ENCODE measurements around the gene PHF2. TPM values are rescaled to one million over a fixed set of nuclear protein-coding genes. Genes with fewer than 3 reads are reported as not detected.

The PHF2 gene
- total RNA-seq, 1 donor from 2014 or later, result 27.7 TPM

- TF ChIP-seq CTCF (IDR thresholded peaks at IDR 0.05) (no peak), POLR2AphosphoS5 (IDR thresholded peaks at IDR 0.05; ENCODE audit: insufficient read depth in 1 of 2, low read depth in 1 of 2) (no peak), POLR2A (IDR thresholded peaks at IDR 0.05) (no peak)
- peak overlapping the region; percentile 92 for H3K27ac ChIP-seq
- H3K9me3 ChIP-seq, result no peaks in the 10 kb centered on the region
- DNase-seq (ENCODE audit: extremely low spot score in 2 of 2), result no peak
- peaks cover 0 to 17% of the 10 kb centered on the region in 2 donors for H3K36me3 ChIP-seq
- intact Hi-C loops (cut with DNase I), result no loop called here
- peaks cover 11% of the 10 kb centered on the region for H3K4me1 ChIP-seq
- H3K27me3 ChIP-seq, result no peaks in the 10 kb centered on the region
- peak overlapping the region; percentile 67 to 74 for H3K4me3 ChIP-seq
Observed at GRCh38 chr9:93567271-93567959, 9.0 kb upstream of the PHF2 start.

- H3K36me3 ChIP-seq, result peaks cover 0 to 14% of the 10 kb centered on the region in 2 donors
- no peak for DNase-seq (ENCODE audit: extremely low spot score in 2 of 2)
- H3K4me3 ChIP-seq, result no peak overlapping the region
- no peaks in the 10 kb centered on the region for H3K9me3 ChIP-seq
- intact Hi-C loops (cut with DNase I), result no loop called here
- no peak for TF ChIP-seq POLR2A (IDR thresholded peaks at IDR 0.05)
- no peak for TF ChIP-seq POLR2AphosphoS5 (IDR thresholded peaks at IDR 0.05; ENCODE audit: insufficient read depth in 1 of 2, low read depth in 1 of 2)
- no peak for TF ChIP-seq CTCF (IDR thresholded peaks at IDR 0.05)
- H3K27me3 ChIP-seq, result no peaks in the 10 kb centered on the region
- peaks cover 11% of the 10 kb centered on the region for H3K4me1 ChIP-seq
- no peak overlapping the region for H3K27ac ChIP-seq
Observed at GRCh38 chr9:93568169-93568568, 8.2 kb upstream of the PHF2 start.

GRCh38 chr9:93569621-93570174 is 6.7 kb upstream of the PHF2 start:
- H3K9me3 ChIP-seq, result no peaks in the 10 kb centered on the region
- intact Hi-C loops (cut with DNase I), result no loop called here
- TF ChIP-seq CTCF (IDR thresholded peaks at IDR 0.05), result no peak
- TF ChIP-seq POLR2AphosphoS5 (IDR thresholded peaks at IDR 0.05; ENCODE audit: insufficient read depth in 1 of 2, low read depth in 1 of 2), result no peak
- no peak for TF ChIP-seq POLR2A (IDR thresholded peaks at IDR 0.05)

GRCh38 chr9:93572221-93572620 is 4.2 kb upstream of the PHF2 start:
- Histone ChIP-seq H3K27me3 (no peaks in the 10 kb centered on the region), H3K9me3 (no peaks in the 10 kb centered on the region), H3K36me3 (no peaks in the 10 kb centered on the region), H3K27ac (no peak overlapping the region), H3K4me3 (no peak overlapping the region), H3K4me1 (peaks cover 19% of the 10 kb centered on the region)
- intact Hi-C loops (cut with DNase I), result no loop called here
- no peak for DNase-seq (ENCODE audit: extremely low spot score in 2 of 2)
- TF ChIP-seq CTCF (IDR thresholded peaks at IDR 0.05) (no peak), POLR2A (IDR thresholded peaks at IDR 0.05) (no peak), POLR2AphosphoS5 (IDR thresholded peaks at IDR 0.05; ENCODE audit: insufficient read depth in 1 of 2, low read depth in 1 of 2) (no peak)

More at GRCh38 chr9:93569621-93570174, 6.7 kb upstream of the PHF2 start:
- Histone ChIP-seq H3K27ac (no peak overlapping the region), H3K27me3 (no peaks in the 10 kb centered on the region), H3K4me1 (peaks cover 15% of the 10 kb centered on the region), H3K36me3 (no peaks in the 10 kb centered on the region), H3K4me3 (no peak overlapping the region)
- no peak for DNase-seq (ENCODE audit: extremely low spot score in 2 of 2)

All from vagina (tissue), 2 donors.